SH-SY5Y (cell line): ENCODE measurements around the gene CA10.

Source experiments
- GATA2 ChIP-seq: IDR thresholded peaks from 2 replicates; pipeline ENCODE4 v1.6.1; 2011; ENCODE audit warnings: mild to moderate bottlenecking, low read depth, low read length
- GATA3 ChIP-seq: IDR thresholded peaks from 2 replicates; pipeline ENCODE4 v1.6.1; 2011; ENCODE audit warnings: low read depth, mild to moderate bottlenecking, low read length, moderate library complexity

DNA sequence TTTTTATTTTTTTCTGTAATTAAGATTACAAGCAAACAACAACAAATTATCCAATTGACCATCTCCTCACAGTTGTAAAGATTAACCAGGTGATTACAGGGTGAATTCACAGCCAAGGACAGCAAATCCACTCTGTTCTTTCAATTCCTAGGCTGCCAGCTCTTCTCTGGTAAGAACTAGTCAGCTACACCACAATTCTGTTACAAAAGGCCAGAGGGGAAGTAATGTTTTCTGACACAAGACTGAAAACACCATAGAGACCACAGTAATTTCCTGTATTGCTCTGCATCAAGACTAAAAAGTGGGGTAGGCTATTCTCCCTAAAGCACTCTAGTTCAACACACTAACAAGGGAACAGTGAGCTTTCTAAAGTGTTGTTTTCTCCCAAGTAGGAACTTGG lies 10.6 kb downstream of the CA10 start:
- TF ChIP-seq GATA2 (no peak), GATA3 (no peak)
